A549 (cell line): ENCODE measurements around the gene KPNA6.

Experiments used
- CHD2 ChIP-seq: fragments of 150-350 bp; IDR thresholded peaks from 2 replicates; pipeline ENCODE4 v1.6.1; 2014; ENCODE audit warnings: low read length; ENCODE audit not compliant: partially characterized antibody
- MAZ ChIP-seq: fragments of 150-350 bp; IDR thresholded peaks from 2 replicates; pipeline ENCODE4 v1.6.1; 2014; ENCODE audit warnings: antibody characterized with exemption, low read depth, low read length, borderline replicate concordance
- TF ChIP-seq, protein P1 (sequence below): fragments of >200 bp; sonication (Bioruptor Twin); formaldehyde crosslinking; IDR thresholded peaks from 3 replicates; pipeline ENCODE4 v1.5.1; 2016

DNA sequence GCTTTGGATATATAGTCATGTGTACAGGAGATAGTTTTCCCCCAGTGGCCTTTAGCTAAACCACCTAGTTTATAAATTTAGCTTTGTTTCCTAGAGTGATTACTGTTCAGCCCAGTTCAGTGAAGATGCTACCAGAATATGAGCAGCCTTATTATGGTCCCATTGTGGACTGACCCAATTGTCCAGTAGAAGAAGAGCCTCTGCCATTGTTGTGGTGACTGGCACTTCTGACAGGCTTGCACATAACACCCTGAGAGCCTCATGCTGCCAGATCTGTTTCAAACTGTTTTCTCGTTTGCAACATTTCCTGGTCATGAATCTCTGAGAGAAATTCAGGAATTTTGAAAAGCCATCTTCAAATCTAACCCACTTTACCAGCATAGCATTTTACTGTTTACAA, 20.6 kb downstream of the KPNA6 start:
- TF ChIP-seq, protein P1, sequence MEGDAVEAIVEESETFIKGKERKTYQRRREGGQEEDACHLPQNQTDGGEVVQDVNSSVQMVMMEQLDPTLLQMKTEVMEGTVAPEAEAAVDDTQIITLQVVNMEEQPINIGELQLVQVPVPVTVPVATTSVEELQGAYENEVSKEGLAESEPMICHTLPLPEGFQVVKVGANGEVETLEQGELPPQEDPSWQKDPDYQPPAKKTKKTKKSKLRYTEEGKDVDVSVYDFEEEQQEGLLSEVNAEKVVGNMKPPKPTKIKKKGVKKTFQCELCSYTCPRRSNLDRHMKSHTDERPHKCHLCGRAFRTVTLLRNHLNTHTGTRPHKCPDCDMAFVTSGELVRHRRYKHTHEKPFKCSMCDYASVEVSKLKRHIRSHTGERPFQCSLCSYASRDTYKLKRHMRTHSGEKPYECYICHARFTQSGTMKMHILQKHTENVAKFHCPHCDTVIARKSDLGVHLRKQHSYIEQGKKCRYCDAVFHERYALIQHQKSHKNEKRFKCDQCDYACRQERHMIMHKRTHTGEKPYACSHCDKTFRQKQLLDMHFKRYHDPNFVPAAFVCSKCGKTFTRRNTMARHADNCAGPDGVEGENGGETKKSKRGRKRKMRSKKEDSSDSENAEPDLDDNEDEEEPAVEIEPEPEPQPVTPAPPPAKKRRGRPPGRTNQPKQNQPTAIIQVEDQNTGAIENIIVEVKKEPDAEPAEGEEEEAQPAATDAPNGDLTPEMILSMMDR, result no peak
- no peak for TF ChIP-seq CHD2
- no peak for TF ChIP-seq MAZ
